ENCODE results near the gene DDX42.
A peak's percentile ranks its signal among the peaks of the same experiment; 100 is the strongest.

DDX42 gene, protein sequence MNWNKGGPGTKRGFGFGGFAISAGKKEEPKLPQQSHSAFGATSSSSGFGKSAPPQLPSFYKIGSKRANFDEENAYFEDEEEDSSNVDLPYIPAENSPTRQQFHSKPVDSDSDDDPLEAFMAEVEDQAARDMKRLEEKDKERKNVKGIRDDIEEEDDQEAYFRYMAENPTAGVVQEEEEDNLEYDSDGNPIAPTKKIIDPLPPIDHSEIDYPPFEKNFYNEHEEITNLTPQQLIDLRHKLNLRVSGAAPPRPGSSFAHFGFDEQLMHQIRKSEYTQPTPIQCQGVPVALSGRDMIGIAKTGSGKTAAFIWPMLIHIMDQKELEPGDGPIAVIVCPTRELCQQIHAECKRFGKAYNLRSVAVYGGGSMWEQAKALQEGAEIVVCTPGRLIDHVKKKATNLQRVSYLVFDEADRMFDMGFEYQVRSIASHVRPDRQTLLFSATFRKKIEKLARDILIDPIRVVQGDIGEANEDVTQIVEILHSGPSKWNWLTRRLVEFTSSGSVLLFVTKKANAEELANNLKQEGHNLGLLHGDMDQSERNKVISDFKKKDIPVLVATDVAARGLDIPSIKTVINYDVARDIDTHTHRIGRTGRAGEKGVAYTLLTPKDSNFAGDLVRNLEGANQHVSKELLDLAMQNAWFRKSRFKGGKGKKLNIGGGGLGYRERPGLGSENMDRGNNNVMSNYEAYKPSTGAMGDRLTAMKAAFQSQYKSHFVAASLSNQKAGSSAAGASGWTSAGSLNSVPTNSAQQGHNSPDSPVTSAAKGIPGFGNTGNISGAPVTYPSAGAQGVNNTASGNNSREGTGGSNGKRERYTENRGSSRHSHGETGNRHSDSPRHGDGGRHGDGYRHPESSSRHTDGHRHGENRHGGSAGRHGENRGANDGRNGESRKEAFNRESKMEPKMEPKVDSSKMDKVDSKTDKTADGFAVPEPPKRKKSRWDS

DNA sequence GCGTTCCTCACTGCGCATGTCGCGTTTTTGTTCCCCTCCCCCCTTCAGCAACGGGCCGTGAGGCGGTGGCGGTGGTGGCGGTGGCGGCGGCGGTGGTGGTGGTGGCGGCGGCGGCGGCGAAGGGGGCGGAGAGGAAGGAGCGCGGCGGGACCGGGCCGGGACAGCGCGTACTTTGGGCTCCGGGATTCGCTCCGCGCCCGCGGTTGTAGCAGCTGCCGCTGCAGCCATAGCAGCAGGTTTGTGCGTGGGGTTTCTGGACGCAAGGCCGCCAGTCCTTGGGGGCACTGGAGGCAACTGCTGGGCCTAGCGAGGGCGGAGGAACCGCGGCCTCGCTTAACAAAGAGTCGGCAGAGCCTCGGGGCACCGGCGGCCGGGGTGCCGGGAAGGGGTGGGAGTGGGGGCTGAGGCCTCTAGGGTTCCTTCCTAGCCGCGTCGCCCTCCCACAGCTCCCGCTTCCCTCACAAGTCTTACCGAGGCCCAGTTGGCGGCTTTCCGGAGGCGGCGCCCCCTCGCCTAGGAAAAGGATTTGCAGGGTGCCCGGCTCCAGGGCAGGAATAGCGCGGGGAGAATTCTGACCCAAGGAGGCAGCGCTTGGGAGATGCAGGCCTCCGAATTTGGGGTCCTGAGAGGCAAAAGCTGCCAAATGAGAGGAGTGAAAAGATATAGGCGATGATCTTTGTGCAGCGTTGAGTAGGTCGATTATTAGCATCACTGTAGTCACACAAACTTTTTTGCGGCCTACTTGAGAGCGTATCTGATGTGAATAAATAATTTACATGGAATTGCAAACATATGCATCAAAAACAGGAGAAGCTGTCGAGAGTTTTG lies at the start of gene DDX42:
DDX42 (plus strand) TSS at position 30 of the 828 bp plus-strand sequence. CDS start 12,880 bp downstream, outside the sequence.
- no peak for DNase-seq

DNA sequence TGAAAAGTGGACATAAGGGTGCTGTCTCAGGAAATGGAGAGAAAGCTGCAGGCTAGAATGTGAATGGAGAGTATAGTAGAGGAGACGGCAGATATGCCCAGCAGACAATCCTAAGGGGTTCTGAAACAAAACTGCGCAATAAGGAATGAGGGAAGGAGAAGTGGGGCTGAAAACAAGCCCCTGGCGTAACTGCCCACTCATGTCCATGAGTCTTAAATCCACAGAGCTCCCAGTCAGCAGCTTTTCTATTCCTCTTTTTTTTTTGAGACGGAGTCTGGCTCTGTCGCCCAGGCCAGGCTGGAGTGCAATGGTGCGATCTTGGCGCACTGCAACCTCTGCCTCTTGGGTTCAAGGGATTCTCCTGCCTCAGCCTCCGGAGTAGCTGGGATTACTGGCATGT lies 38.3 kb upstream of the DDX42 start:
- DNase-seq, result no peak

DNA sequence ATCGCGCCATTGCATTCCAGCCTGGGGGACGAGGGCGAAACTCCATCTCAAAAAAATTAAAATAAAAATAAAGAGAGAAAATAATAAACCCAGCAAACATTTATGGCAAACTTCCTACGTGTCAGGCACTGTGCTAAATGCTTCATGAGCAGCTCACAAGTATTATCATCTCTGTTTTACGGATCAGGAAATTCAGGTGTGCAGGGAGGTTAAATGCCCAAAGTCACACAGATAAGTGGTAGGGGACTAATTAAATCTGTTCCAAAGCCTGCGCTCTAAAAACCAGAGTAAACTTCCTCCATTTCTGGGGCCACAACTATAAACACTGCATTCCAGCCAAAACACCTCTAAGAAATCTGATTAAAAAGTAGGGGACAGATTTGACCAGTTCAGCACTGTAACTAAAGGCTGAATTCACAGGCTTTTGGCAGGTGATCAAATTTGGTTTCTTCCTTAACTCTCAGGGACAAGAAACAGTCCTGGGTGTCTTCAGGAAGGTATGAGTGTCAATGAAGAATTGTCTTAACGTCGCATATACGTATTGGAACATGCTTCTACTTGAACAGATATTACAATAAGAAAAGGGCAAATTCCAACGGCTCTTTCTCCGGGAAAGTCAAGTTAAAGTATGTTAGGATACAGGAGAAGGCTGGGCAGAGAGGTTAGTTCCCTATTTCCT lies 33.4 kb upstream of the DDX42 start:
- DNase-seq, result peak; percentile 27

DNA sequence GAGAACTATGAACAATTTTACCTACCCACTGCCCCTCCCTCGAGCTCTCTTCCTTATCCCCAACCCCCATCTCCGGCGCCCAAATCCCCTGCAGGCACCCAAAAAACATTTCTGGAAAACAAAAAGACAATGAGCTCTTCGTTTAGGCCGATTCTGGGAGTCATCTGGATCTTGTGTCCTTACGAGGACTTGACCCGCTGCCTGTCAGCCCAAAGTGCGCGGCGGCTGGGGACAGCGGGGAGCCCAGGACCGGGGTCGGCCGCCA lies 32.9 kb upstream of the DDX42 start:
- no peak for DNase-seq

DNA sequence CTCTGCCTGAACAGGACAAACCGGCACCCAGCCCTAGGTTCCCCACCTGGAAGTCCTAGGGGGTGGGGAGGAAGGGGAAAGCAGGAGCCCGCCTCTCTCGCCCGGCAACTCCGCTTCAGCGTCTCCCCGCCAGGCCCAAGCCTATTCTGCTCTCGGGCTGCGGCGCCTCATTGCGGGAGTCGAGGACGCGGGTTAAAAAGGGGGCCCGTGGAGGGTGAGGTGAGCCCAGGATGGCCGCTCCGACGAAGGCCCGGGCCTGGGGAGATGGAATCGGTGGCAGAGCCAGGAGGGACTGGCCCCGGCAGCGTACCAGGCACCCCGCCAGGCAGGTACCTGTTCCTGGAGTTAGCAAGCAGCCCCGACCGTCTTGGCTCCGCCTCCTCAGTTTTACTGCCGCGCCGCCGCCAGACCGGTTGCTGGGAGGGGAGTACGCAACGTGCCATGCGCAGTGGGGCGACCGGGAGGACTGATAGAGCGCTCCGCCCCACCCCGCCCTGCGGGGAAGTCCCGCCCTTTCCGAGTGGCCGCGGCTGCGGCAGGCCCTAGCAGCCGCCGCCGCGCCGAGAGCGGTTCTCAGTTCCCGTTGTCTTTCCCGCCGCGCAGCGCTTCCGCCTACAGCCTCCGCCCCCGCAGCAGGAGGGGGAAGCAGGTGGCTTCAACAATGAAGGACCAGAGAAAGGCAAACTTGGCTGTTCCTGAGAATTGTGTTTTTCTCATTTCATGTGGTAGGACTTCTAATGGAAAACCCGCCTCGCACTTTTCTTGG lies 32.4 kb upstream of the DDX42 start, which contains the start of gene STRADA:
STRADA (minus strand) TSS at position 392 of the 766 bp plus-strand sequence. CDS start 13,430 bp downstream, outside the sequence.
- peak; percentile 99 for DNase-seq

DNA sequence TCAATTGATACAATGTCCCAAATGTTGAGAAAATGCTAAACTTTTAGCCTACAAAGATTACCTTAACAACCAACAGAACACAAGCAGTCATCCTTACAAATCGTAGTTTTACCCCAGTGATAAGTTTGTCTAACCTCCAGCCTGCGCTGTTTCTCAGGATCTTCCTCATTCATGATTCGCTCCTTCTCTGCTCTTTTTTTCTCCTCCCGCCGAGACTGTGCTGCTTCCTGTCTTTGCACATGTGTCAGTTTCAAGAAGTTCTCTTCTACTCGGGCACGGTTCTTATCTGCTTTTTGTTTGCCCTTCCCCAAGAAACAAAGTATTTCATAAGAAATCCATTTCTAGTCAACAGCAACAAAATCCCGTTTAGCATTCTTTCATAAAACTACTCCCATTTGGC lies 22.2 kb upstream of the DDX42 start:
- peak; percentile 93 for DNase-seq

DNA sequence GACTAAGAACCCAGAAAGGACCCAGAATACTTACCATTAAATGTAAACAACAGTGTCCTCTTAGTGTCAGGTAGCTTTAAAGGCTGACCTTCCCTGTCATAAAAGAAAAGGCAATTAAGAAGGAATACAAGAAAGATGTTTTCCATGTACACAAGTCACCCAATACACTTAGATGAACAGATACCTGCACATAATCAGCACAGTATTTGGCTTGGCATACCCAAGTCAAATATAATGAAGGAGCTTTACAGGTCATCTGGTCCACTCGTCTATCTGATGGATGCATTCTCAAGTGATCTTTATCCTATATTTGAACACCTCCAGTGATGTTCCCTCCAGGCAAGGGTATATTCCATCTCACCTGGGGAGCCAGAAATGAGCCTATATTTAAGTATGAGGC lies 21.3 kb upstream of the DDX42 start:
- DNase-seq, result no peak

DNA sequence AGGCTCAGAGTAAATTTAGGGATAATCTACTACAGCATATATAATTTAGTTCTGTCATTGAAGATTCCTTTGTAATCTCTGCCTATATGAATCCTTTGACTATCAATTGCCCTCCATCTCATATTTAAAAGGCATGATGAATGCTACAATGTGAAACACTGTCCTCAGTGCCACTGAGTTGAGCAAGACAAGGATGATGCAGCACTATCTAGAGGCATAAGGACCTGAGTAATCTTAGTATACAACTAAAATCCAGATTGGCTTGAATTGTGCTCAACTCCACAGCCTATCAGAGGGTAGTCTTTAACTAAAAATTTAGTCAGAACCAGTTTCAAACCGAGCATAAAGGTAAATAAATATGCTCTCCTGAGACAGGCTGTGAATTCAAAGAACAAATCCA lies 20.8 kb upstream of the DDX42 start:
- peak; percentile 62 for DNase-seq

DNA sequence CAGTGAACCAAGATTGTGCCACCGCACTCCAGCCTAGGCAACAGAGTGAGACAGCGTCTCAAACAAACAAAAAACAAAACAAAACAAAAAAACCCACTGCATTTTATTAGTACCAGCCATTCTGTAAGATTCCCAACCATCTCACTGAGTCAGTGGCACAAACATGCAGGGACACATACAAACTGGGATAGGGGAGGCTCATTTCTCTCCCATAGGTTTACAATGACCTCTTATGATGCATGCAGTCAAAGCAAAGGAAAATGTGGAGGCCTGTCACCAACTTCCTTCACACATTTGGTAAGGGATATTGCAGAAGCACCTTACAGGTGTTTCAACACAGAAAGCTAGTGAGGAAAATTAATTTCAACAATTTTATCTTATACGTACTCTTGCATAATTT lies 19.9 kb upstream of the DDX42 start:
- DNase-seq, result no peak

DNA sequence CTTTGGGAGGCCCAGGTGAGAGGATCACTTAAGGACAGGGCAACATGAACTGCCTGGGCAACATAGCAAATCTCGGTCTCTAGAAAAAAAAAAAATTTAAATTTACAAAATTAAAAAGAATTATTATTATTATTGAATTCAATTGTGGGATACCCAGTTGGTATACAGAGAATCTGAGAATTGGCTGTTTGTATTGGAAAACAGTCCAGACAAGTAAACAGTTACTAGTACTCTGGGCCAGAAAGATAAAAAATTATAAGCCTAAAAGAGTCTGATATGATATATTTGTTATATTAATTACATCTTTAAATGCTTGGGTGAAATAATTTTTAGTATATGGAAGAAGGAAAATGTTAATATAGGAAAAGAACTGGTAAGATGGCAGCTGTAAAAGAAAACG lies 15.5 kb upstream of the DDX42 start:
- DNase-seq, result no peak

DNA sequence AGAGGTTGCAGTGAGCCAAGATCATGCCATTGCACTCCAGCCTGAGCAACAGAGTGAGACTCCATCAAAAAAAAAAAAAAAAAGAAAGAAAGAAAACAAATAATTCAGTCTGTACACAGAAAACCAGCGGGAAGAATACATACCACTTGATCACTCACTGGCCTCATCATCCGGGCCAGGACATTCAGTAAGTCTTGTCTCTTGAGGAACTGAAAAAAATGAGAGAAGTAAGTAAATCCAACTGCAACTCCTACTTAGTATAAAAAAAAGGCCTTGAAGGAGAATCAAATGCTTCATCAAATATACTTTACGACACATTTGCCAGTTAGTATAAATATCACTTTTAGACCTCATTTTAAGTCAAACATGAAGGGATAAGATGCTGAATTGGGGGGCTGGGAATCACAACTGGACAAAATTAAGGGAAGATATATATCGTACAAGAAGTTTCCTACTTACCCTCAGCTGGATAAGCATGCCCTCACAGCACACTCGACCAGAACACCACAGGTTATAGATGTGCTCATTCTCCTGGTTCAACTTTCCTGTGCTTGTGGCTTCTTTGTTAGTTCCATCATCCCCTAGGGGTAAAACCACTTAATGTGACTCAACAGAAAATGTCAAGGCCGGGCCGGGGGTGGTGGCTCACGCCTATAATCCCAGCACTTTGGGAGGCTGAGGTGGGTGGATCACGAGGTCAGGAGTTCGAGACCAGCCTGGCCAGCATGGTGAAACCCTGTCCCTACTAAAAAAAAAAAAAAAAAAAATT lies 13.0 kb upstream of the DDX42 start:
- DNase-seq, result peak; percentile 33

DNA sequence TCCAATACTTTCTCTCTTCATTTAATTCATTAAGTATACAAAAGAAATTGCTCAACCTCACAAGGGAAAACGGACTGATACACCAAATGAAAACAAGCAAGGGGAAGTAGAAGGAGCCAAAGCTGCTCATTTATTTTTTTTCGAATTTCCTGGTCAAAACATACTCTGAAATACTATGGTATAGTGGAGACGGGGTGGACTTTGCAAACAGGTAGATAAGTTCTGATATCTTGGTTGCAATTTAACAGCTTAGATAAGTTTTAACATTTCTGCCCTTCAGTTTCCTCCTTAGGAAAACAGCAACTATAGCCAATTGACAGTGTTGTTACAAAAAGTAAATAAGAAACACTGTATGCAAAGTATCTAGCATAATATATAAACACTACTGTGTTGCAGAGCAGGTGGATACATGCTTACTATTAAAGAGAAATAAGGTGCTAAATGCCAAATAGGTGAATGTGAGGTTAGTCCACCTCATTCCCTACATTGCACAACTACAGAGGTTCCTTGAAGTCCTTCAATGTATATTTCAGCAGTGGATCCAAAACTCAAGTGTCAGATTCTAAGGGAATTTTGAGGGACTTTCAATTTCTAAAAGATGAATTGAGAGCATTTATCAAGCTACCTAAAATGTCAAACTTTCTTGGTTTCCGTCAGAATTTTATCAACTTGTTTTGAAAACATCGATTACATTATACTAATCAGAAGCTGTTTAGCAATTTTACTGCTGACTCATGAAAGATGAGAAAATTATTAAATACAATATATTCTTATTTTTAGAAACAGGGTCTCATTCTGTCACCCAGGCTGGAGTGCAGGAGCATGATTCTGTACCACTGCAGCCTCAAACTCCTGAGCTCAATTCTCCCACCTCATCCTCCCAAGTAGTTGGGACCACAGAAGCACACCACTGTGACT lies 11.6 kb upstream of the DDX42 start:
- DNase-seq, result peak; percentile 52

DNA sequence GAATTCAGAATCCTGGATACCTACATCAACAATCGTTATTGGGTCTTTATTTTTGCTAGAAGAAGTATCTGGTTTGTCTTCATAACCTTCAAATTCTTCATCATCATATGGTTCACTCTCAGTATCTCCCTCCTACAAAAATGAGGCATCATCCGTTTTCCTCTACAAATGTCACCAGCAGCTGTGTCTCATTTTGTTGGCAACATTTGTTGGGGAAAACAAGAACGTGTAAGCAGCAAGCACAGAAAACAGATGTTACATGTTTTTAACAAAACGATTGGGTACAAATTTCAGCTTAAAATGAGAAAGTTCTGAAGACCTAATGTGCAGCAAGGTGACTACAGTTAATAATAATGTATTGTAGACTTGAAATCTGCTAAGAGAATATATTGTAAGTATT lies 9.3 kb upstream of the DDX42 start:
- DNase-seq, result no peak

DNA sequence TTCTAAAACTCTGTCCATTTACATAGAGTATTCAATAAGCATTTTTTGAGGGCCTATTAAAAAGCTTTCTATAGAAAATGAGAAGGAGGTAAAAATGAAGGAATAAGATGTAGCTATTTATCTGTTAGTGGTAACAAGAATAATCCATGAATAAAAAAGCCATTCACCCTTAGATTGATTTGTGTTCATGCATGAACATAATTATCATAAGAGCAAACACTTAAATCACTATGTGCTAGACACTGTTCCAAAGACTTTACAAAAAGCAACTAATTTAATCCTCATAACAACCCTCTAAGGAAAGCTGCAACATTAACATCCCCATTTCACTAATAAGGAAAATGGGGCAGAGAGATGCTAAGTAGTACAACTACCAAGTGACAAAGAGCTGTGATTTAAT lies 7.2 kb upstream of the DDX42 start:
- DNase-seq, result no peak

DNA sequence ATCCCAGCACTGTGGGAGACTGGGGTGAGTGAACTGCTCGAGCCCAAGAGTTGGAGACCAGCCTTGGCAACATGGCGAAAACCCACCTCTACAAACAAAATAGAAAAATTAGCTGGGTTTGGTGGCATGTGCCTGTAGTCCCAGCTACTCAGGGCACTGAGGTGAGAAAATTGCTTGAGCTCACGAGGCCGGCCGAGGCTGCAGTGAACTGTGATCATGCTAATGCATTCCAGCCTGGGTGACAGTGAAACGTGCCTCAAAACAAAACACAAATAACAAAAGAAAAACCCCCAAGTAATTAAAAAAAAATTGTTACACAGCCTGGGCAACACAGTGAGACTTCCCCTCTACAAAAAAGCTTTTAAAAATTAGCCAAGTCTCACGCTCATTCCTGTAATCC lies 5.5 kb upstream of the DDX42 start:
- DNase-seq, result no peak

DNA sequence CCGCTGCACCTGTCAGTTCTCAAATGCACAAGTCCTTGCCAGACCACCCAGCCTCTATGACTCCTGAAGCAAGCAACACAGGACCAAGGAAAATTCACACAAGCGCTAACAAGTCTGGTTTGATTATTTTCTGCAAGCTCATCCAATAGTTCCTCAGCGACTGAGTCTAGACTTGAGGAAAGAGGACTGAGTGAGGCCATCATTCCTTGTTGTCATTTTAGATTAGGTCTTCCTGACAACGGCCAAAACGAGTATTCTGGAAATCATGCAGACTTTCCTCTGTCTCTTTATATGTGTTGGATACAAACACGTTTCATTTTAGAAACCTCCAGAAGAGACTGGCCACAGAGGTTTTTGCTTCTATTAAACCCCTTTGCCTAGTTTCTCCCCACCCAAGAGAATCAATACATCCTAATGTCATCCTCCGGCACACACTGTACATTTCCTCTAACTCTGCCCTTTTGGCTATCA lies 1.1 kb upstream of the DDX42 start:
- DNase-seq, result peak; percentile 62

DNA sequence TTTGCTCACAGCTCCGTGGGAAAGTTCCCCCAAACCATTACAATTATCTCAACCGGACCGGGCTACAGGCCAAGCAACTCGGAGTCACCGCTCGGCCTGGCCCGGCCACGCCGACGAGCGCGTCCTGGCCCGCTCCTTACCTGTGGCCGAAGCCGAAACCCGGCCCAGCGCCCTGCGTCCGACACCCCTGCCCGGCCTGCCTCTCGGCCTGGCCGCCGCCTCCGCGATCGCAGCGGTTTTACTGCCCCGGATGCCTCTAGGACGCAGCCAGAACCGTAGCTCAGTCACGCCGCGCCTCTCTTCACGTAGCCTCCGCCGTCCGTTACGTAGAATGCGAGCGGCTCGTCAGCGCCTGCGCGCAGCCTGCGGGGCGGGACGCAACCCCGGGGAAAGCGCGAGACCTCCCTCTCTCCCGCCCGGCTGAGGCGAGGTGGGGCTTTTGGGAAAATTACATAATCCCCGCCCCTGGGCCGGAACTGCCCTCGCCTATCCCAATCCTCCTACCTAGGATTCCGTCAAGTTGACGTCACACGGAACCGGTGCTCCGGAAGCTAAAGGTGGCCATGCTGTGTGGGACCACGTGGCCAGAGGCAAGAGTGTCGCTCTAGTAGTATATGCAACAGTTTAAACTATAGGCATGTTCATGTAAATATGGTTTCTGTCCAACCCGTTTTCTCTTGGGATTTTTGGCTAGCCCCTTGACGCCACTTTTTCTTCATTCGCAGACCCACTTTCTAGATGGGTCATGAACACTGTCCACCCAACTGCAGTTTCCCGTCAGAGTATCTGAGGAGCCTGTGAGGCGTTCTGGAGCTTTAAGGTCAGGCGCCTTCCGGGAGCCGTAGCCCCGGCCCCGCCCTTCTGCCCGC lies 464 bp upstream of the DDX42 start, which contains the start of gene CCDC47:
CCDC47 (minus strand) TSS at position 326 of the 869 bp plus-strand sequence. CDS start 7,422 bp downstream, outside the sequence.
- peak; percentile 100 for DNase-seq

DNA sequence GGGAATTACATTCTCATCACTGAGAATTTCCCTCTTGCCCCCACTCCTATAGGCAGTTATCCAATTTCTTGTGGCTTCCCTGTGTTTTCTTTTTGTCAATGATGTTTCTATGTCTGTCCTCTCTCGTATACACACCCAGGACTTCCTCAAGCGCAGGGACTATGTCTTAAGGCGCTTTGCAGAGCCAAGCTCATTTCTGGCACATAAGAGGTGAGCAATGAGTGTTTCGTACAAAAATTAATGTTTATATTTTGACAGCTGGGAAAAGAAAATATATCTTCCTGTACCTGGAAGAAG lies 947 bp downstream of the DDX42 start:
- peak; percentile 60 for DNase-seq

DNA sequence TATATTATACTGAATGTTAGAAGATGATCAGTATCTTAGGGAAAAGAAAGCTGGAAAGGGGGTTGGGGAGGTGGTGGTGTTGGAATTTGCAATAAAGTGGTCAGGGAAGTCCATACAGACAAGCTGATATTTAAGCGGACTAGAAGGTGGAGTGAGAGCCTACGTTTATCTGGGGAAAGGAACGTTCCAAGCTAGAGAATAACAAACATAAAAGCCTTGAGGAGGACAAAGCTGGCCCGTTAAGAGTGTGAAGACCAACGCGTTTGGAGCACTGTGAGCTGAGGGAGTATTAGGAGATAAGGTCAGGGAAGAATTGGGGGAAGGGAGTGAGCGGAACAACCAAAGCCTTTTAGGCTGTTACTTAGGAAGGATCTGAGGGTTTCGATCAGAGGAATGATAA lies 1.4 kb downstream of the DDX42 start:
- peak; percentile 23 for DNase-seq
